ENCODE results near the gene CNFN. TPM values are rescaled to one million over a fixed set of nuclear protein-coding genes. Genes with fewer than 3 reads are reported as not detected.

Gene CNFN
- total and polyA plus RNA-seq, 7 donors = 6.1 to 21.0 (median 9.7) TPM; not detected in 4

GRCh38 chr19:42375415-42376176, 14.5 kb downstream of the CNFN start:
- no peaks in the 10 kb centered on the region for H3K4me1 ChIP-seq
- H3K27me3 ChIP-seq = no peaks in the 10 kb centered on the region
- no peak overlapping the region for H3K4me3 ChIP-seq
- H3K9me3 ChIP-seq = no peaks in the 10 kb centered on the region
- H3K36me3 ChIP-seq = peaks cover 0 to 50% (median 7%) of the 10 kb centered on the region in 4 donors
- no peak for TF ChIP-seq EP300 (IDR thresholded peaks at IDR 0.05)
- no peak for TF ChIP-seq POLR2A (IDR thresholded peaks at IDR 0.05)
- TF ChIP-seq, protein P1, sequence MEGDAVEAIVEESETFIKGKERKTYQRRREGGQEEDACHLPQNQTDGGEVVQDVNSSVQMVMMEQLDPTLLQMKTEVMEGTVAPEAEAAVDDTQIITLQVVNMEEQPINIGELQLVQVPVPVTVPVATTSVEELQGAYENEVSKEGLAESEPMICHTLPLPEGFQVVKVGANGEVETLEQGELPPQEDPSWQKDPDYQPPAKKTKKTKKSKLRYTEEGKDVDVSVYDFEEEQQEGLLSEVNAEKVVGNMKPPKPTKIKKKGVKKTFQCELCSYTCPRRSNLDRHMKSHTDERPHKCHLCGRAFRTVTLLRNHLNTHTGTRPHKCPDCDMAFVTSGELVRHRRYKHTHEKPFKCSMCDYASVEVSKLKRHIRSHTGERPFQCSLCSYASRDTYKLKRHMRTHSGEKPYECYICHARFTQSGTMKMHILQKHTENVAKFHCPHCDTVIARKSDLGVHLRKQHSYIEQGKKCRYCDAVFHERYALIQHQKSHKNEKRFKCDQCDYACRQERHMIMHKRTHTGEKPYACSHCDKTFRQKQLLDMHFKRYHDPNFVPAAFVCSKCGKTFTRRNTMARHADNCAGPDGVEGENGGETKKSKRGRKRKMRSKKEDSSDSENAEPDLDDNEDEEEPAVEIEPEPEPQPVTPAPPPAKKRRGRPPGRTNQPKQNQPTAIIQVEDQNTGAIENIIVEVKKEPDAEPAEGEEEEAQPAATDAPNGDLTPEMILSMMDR (IDR thresholded peaks at IDR 0.05) = no peak
- TF ChIP-seq POLR2AphosphoS5 (IDR thresholded peaks at IDR 0.05) = no peak
- 94 to 95% methylated on average over 54 of the region's 54 CpGs for WGBS, 2 donors
- intact Hi-C loops (cut with DNase I) = no loop called here
- no peak for DNase-seq
- H3K27ac ChIP-seq = no peak overlapping the region

- WGBS, 2 donors = 94 to 96% methylated on average over 11 of the region's 11 CpGs
- H3K36me3 ChIP-seq = peaks cover 0 to 50% (median 7%) of the 10 kb centered on the region in 4 donors
Observed at GRCh38 chr19:42374826-42375376, 15.2 kb downstream of the CNFN start.

GRCh38 chr19:42370626-42371175, 19.4 kb downstream of the CNFN start:
- 78 to 89% methylated on average over 12 of the region's 12 CpGs for WGBS, 2 donors
- DNase-seq = no peak
- no peak overlapping the region for H3K4me3 ChIP-seq
- no peaks in the 10 kb centered on the region for H3K27me3 ChIP-seq
- H3K4me1 ChIP-seq = peaks cover 0 to 9% (median 5%) of the 10 kb centered on the region in 4 donors
- H3K36me3 ChIP-seq = peaks cover 4 to 39% (median 8%) of the 10 kb centered on the region in 4 donors
- no peak overlapping the region for H3K27ac ChIP-seq
- TF ChIP-seq, protein P1 (IDR thresholded peaks at IDR 0.05) = no peak
- TF ChIP-seq EP300 (IDR thresholded peaks at IDR 0.05) (no peak), POLR2A (IDR thresholded peaks at IDR 0.05) (no peak), POLR2AphosphoS5 (IDR thresholded peaks at IDR 0.05) (no peak)
- H3K9me3 ChIP-seq = no peaks in the 10 kb centered on the region
- intact Hi-C loops (cut with DNase I) = no loop called here

More at GRCh38 chr19:42374826-42375376, 15.2 kb downstream of the CNFN start:
- Histone ChIP-seq H3K4me3 (no peak overlapping the region), H3K9me3 (no peaks in the 10 kb centered on the region), H3K27ac (no peak overlapping the region), H3K27me3 (no peaks in the 10 kb centered on the region), H3K4me1 (no peaks in the 10 kb centered on the region)
- TF ChIP-seq, protein P1 (IDR thresholded peaks at IDR 0.05) = no peak
- TF ChIP-seq POLR2A (IDR thresholded peaks at IDR 0.05) (no peak), EP300 (IDR thresholded peaks at IDR 0.05) (no peak), POLR2AphosphoS5 (IDR thresholded peaks at IDR 0.05) (no peak)
- intact Hi-C loops (cut with DNase I) = no loop called here
- DNase-seq = no peak

DNA sequence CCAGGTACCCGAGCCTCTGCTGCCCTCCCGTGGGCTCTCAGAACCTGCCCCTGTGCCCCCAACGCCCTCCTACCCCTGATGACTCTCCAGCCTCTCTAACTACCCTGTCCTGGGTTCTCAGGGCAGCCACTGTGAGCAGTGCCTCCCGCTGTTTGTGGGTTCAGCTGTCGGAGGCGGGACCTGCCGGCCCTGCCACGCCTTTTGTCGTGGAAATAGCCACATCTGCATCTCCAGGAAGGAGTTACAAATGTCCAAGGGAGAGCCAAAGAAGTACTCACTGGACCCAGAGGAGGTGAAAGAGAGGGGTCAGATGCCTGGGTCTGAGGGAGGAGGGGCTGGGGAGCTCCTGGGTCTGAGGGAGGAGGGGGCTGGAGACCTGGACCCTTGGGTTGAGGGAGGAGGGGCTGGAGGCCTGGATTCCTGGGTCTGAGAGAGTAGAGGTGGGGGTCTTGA, 20.0 kb downstream of the CNFN start:
- no peak overlapping the region for H3K4me3 ChIP-seq
- H3K36me3 ChIP-seq = peaks cover 4 to 33% (median 5%) of the 10 kb centered on the region in 4 donors
- H3K27me3 ChIP-seq = no peaks in the 10 kb centered on the region
- no peak overlapping the region for H3K27ac ChIP-seq
- TF ChIP-seq EP300 (IDR thresholded peaks at IDR 0.05) (no peak), POLR2A (IDR thresholded peaks at IDR 0.05) (no peak), POLR2AphosphoS5 (IDR thresholded peaks at IDR 0.05) (no peak)
- TF ChIP-seq, protein P1 (IDR thresholded peaks at IDR 0.05) = no peak
- DNase-seq = no peak
- peaks cover 0 to 12% (median 5%) of the 10 kb centered on the region in 4 donors for H3K4me1 ChIP-seq
- intact Hi-C loops (cut with DNase I) = no loop called here
- WGBS, 2 donors = 40 to 73% methylated on average over 9 of the region's 9 CpGs
- H3K9me3 ChIP-seq = no peaks in the 10 kb centered on the region
